GM12878 (cell line): ENCODE results near the gene RBKS. TPM values are rescaled to one million over a fixed set of nuclear protein-coding genes. Genes with fewer than 3 reads are reported as not detected.

ENCODE experiments used
- ATAC-seq: fragments of 200-7000 bp; cut with Tn5 transposase; 3 replicates; pipeline ENCODE4 v1.9.1; 2020; ENCODE audit warnings: mild to moderate bottlenecking, moderate library complexity
- BruUV-seq: library from RNA; stranded (reverse); fragments of 400-500 nt; replicated peaks from 2 replicates; lab custom pipeline; 2021; lab: Mats Ljungman, UMichigan
- CTCF ChIA-PET: fragments of 300-600 bp; sonication (Branson Sonifier 250); formaldehyde crosslinking; extraction: SDS; loops from one replicate; lab custom pipeline; 2021; ENCODE audit warnings: inconsistent platforms; lab: Yijun Ruan, JAX
- POLR2A ChIA-PET: fragments of 350-600 bp; formaldehyde crosslinking; extraction: SDS; loops from one replicate; lab custom pipeline; 2021; ENCODE audit warnings: inconsistent platforms; lab: Charles Lee
- RAD21 ChIA-PET: fragments of 300-600 bp; sonication (Branson Sonifier 250); formaldehyde crosslinking; loops from one replicate; lab custom pipeline; 2023; ENCODE audit warnings: antibody characterized with exemption; ENCODE audit not compliant: unreplicated experiment; lab: Charles Lee
- SMC1A ChIA-PET: fragments of 300-600 bp; sonication (Branson Sonifier 250); formaldehyde crosslinking; loops from one replicate; lab custom pipeline; 2023; ENCODE audit not compliant: unreplicated experiment, uncharacterized antibody; lab: Charles Lee
- DNase-seq: peaks from one replicate; pipeline ENCODE4 v3.0.0-alpha.2; 2011; ENCODE audit warnings: low read depth, low spot score
- FAIRE-seq: peaks from 3 replicates; lab custom pipeline; 2011; peaks lifted over from hg19 to GRCh38; lab: Jason Lieb, UNC
- H2AFZ ChIP-seq: 2 replicates; pipeline ENCODE4 v1.6.0; 2011; ENCODE audit warnings: low read depth, low read length, control low read depth; ENCODE audit not compliant: control insufficient read depth
- H3K27ac ChIP-seq: 2 replicates; pipeline ENCODE4 v1.5.1; 2011; ENCODE audit warnings: control low read depth; ENCODE audit not compliant: control insufficient read depth, insufficient read depth
- H3K27me3 ChIP-seq, 2 experiments: replicated peaks in 1 of 2; 2 replicates each; pipeline versions ENCODE4 v1.6.0 to v1.6.1; 2011; ENCODE audit warnings: low read length in 1 of 2; ENCODE audit not compliant: control insufficient read depth in 2 of 2, insufficient read depth in 2 of 2
- H3K36me3 ChIP-seq, 2 experiments: 2 replicates each; pipeline ENCODE4 v1.5.1; 2011; ENCODE audit warnings: low read length in 1 of 2; ENCODE audit not compliant: control insufficient read depth in 2 of 2, insufficient read depth in 2 of 2
- H3K4me1 ChIP-seq: 2 replicates; pipeline ENCODE4 v1.6.1; 2011; ENCODE audit warnings: mild to moderate bottlenecking, low read length, moderate library complexity, mixed read lengths; ENCODE audit not compliant: control insufficient read depth, insufficient read depth
- H3K4me2 ChIP-seq: 2 replicates; pipeline ENCODE4 v1.6.0; 2011; ENCODE audit warnings: control low read depth; ENCODE audit not compliant: control insufficient read depth, insufficient read depth
- H3K4me3 ChIP-seq: fragments of 200-600 bp; sonication (generic); 2 replicates; pipeline ENCODE4 v1.5.1; 2016
- H3K79me2 ChIP-seq: 2 replicates; pipeline ENCODE4 v1.6.0; 2011; ENCODE audit warnings: low read length; ENCODE audit not compliant: control insufficient read depth, insufficient read depth
- H3K9ac ChIP-seq: 2 replicates; pipeline ENCODE4 v1.8.0; 2011; ENCODE audit warnings: low read length, control low read depth, mixed read lengths; ENCODE audit not compliant: control insufficient read depth, insufficient read depth
- H3K9me3 ChIP-seq: replicated peaks from 3 replicates; pipeline ENCODE4 v1.5.1; 2011; ENCODE audit warnings: mild to moderate bottlenecking, low read length; ENCODE audit not compliant: control insufficient read depth, insufficient read depth
- H4K20me1 ChIP-seq: 2 replicates; pipeline ENCODE4 v1.6.0; 2011; ENCODE audit not compliant: control insufficient read depth, insufficient read depth
- ATF7 ChIP-seq: fragments of 450-650 bp; IDR thresholded peaks from 2 replicates; pipeline ENCODE4 v1.6.1; 2016; ENCODE audit warnings: low read depth, mild to moderate bottlenecking
- BMI1 ChIP-seq: fragments of 450-650 bp; IDR thresholded peaks from 2 replicates; pipeline ENCODE4 v1.6.1; 2016; ENCODE audit warnings: mild to moderate bottlenecking, moderate library complexity, borderline replicate concordance
- CBFB ChIP-seq: IDR thresholded peaks from 2 replicates; pipeline ENCODE4 v1.6.1; 2016; ENCODE audit warnings: antibody characterized with exemption, low read depth
- EZH2 ChIP-seq: IDR thresholded peaks from 2 replicates; pipeline ENCODE4 v1.6.1; 2012; ENCODE audit warnings: low read depth, mild to moderate bottlenecking, control low read depth, inconsistent platforms, low read length, borderline replicate concordance; ENCODE audit not compliant: control insufficient read depth
- HDGF ChIP-seq: fragments of 450-650 bp; IDR thresholded peaks from 2 replicates; pipeline ENCODE4 v1.6.1; 2016; ENCODE audit warnings: antibody characterized with exemption
- NFXL1 ChIP-seq: fragments of 450-650 bp; IDR thresholded peaks from 2 replicates; pipeline ENCODE4 v1.6.1; 2017; ENCODE audit warnings: antibody characterized with exemption, mild to moderate bottlenecking, borderline replicate concordance
- NRF1 ChIP-seq: conservative IDR thresholded peaks from 2 replicates; pipeline ENCODE4 v1.6.1; 2011; ENCODE audit warnings: mild to moderate bottlenecking, low read depth, low read length, improper control_type of control experiment
- SMC3 ChIP-seq: IDR thresholded peaks from 2 replicates; pipeline ENCODE4 v1.6.1; 2011; ENCODE audit warnings: low read length, improper control_type of control experiment, borderline replicate concordance
- STAT3 ChIP-seq: IDR thresholded peaks from 2 replicates; pipeline ENCODE4 v1.6.1; 2011; ENCODE audit warnings: low read depth, low read length, improper control_type of control experiment
- ZNF207 ChIP-seq: fragments of 450-650 bp; IDR thresholded peaks from 2 replicates; pipeline ENCODE4 v1.6.1; 2014; ENCODE audit warnings: antibody characterized with exemption, mild to moderate bottlenecking, borderline replicate concordance
- ZNF622 ChIP-seq: fragments of 450-650 bp; IDR thresholded peaks from 2 replicates; pipeline ENCODE4 v1.6.1; 2017; ENCODE audit warnings: mild to moderate bottlenecking, inconsistent platforms
- WGBS: methylation state at CpG from one replicate; pipeline ENCODE4 v1.1.6; 2016; ENCODE audit warnings: low lambda C conversion rate; ENCODE audit not compliant: insufficient replicate concordance, insufficient coverage; ENCODE audit errors: missing lambda C conversion rate; 5-methylcytosine and 5-hydroxymethylcytosine counted together
- in situ Hi-C: fragments of 300-500 bp; cut with MboI; formaldehyde crosslinking; loops from 9 replicates; pipeline ENCODE4 v1.14.3; 2018; ENCODE audit warnings: mixed read lengths
- intact Hi-C: fragments of 100-400 bp; cut with micrococcal nuclease; formaldehyde crosslinking; loops from one replicate; pipeline ENCODE4 v1.14.2; 2022; ENCODE audit not compliant: unreplicated experiment
- polyA plus RNA-seq, 11 experiments: library from polyadenylated mRNA; depleted of rRNA in 4 of 11; unstranded in 6 of 11; stranded (reverse) in 5 of 11; fragments of >200 nt; fragmentation: Nextera tagmentation in 4 of 11; fragmentation: Illumina TruSeq in 1 of 11; extraction: Ambion mirVana in 4 of 11; extraction: Trizol in 1 of 11; gene quantifications; 1 replicate in 1 of 11; 2 replicates in 10 of 11; pipeline versions ENCODE4 v1.2.1 to v1.2.3, GENCODE V29; 2011 to 2016; ENCODE audit warnings: inconsistent platforms in 2 of 11, missing spikeins in 2 of 11, low read depth in 1 of 11
- total RNA-seq, 4 experiments: library from RNA; depleted of rRNA in 3 of 4; stranded (reverse); fragments of >200 nt in 3 of 4; fragmentation: Illumina TruSeq in 1 of 4; extraction: Trizol in 1 of 4; gene quantifications; 2 replicates each; pipeline versions ENCODE4 v1.2.1 to v1.2.3, GENCODE V29; 2013 to 2021
- TF ChIP-seq, protein P1 (sequence below): fragments of 450-650 bp; formaldehyde crosslinking; IDR thresholded peaks from 2 replicates; pipeline ENCODE4 v1.4.0; 2020; ENCODE audit warnings: mild to moderate bottlenecking, moderate library complexity
- TF ChIP-seq, protein P2 (sequence below): IDR thresholded peaks from 2 replicates; pipeline ENCODE4 v1.6.1; 2011; ENCODE audit warnings: low read depth, low read length, improper control_type of control experiment, borderline replicate concordance
- TF ChIP-seq, protein P3 (sequence below): fragments of 450-650 bp; formaldehyde crosslinking; IDR thresholded peaks from 2 replicates; pipeline ENCODE4 v1.4.0; 2022; ENCODE audit warnings: mild to moderate bottlenecking, moderate library complexity

Gene RBKS
- total and polyA plus RNA-seq, 10 of the 15 experiments (the other 5 are each of a cell fraction or from before 2014, with no cell fraction given): 0.39 to 1.8 (median 1.0) TPM

- ChIA-PET POLR2A (no interaction called here), CTCF (interaction anchor here (0.8 to 1.3 kb wide), 2 partner anchors 9 to 32 kb away, joined by 3 read pairs; no protein-coding TSS in a partner anchor), SMC1A (no interaction called here), RAD21 (no interaction called here)
- FAIRE-seq: no peak
- no peak for TF ChIP-seq EZH2
- TF ChIP-seq, protein P1, sequence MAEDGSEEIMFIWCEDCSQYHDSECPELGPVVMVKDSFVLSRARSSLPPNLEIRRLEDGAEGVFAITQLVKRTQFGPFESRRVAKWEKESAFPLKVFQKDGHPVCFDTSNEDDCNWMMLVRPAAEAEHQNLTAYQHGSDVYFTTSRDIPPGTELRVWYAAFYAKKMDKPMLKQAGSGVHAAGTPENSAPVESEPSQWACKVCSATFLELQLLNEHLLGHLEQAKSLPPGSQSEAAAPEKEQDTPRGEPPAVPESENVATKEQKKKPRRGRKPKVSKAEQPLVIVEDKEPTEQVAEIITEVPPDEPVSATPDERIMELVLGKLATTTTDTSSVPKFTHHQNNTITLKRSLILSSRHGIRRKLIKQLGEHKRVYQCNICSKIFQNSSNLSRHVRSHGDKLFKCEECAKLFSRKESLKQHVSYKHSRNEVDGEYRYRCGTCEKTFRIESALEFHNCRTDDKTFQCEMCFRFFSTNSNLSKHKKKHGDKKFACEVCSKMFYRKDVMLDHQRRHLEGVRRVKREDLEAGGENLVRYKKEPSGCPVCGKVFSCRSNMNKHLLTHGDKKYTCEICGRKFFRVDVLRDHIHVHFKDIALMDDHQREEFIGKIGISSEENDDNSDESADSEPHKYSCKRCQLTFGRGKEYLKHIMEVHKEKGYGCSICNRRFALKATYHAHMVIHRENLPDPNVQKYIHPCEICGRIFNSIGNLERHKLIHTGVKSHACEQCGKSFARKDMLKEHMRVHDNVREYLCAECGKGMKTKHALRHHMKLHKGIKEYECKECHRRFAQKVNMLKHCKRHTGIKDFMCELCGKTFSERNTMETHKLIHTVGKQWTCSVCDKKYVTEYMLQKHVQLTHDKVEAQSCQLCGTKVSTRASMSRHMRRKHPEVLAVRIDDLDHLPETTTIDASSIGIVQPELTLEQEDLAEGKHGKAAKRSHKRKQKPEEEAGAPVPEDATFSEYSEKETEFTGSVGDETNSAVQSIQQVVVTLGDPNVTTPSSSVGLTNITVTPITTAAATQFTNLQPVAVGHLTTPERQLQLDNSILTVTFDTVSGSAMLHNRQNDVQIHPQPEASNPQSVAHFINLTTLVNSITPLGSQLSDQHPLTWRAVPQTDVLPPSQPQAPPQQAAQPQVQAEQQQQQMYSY: no peak
- no peak for TF ChIP-seq SMC3
- TF ChIP-seq ZNF207: no peak
- TF ChIP-seq HDGF: no peak
- no peak for TF ChIP-seq NRF1
- TF ChIP-seq, protein P2, sequence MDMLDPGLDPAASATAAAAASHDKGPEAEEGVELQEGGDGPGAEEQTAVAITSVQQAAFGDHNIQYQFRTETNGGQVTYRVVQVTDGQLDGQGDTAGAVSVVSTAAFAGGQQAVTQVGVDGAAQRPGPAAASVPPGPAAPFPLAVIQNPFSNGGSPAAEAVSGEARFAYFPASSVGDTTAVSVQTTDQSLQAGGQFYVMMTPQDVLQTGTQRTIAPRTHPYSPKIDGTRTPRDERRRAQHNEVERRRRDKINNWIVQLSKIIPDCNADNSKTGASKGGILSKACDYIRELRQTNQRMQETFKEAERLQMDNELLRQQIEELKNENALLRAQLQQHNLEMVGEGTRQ: no peak
- TF ChIP-seq, protein P3, sequence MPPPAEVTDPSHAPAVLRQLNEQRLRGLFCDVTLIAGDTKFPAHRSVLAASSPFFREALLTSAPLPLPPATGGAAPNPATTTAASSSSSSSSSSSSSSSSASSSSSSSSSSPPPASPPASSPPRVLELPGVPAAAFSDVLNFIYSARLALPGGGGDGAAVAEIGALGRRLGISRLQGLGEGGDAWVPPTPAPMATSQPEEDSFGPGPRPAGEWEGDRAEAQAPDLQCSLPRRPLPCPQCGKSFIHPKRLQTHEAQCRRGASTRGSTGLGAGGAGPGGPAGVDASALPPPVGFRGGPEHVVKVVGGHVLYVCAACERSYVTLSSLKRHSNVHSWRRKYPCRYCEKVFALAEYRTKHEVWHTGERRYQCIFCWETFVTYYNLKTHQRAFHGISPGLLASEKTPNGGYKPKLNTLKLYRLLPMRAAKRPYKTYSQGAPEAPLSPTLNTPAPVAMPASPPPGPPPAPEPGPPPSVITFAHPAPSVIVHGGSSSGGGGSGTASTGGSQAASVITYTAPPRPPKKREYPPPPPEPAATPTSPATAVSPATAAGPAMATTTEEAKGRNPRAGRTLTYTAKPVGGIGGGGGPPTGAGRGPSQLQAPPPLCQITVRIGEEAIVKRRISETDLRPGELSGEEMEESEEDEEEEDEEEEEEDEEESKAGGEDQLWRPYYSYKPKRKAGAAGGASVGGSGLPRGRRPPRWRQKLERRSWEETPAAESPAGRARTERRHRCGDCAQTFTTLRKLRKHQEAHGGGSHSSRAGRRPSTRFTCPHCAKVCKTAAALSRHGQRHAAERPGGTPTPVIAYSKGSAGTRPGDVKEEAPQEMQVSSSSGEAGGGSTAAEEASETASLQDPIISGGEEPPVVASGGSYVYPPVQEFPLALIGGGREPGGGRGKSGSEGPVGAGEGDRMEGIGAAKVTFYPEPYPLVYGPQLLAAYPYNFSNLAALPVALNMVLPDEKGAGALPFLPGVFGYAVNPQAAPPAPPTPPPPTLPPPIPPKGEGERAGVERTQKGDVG (CRISPR knock-in tag): no peak
- TF ChIP-seq BMI1: no peak
- TF ChIP-seq STAT3: no peak
- no peak for TF ChIP-seq NFXL1
- TF ChIP-seq ZNF622: no peak
- TF ChIP-seq ATF7: no peak
- TF ChIP-seq CBFB: no peak
- BruUV-seq: no TSS peak
- Histone ChIP-seq H3K9ac (no peak overlapping the region), H3K9me3 (no peaks in the 10 kb centered on the region), H3K4me3 (no peak overlapping the region), H3K4me1 (no peaks in the 10 kb centered on the region), H3K4me2 (no peak overlapping the region), H2AFZ (no peak overlapping the region), H3K27ac (no peak overlapping the region), H3K27me3 (no peaks in the 10 kb centered on the region), H4K20me1 (no peaks in the 10 kb centered on the region), H3K79me2 (no peaks in the 10 kb centered on the region), H3K36me3 (no peaks in the 10 kb centered on the region)
- ATAC-seq: no peak
- intact Hi-C loops (no loop called here), in situ Hi-C loops (no loop called here)
- no peak for DNase-seq
- WGBS: 83% methylated on average over 4 of the region's 4 CpGs
Observed at GRCh38 chr2:27815860-27816438, 74.2 kb downstream of the RBKS start.
